Measurements from ENCODE around the gene WDR45B. TPM values are rescaled to one million over a fixed set of nuclear protein-coding genes. Genes with fewer than 3 reads are reported as not detected.
A peak's percentile ranks its signal among the peaks of the same experiment; 100 is the strongest.

Gene WDR45B
- total RNA-seq, 2 donors from 2014 or later: 68.0 to 75.7 TPM

DNA sequence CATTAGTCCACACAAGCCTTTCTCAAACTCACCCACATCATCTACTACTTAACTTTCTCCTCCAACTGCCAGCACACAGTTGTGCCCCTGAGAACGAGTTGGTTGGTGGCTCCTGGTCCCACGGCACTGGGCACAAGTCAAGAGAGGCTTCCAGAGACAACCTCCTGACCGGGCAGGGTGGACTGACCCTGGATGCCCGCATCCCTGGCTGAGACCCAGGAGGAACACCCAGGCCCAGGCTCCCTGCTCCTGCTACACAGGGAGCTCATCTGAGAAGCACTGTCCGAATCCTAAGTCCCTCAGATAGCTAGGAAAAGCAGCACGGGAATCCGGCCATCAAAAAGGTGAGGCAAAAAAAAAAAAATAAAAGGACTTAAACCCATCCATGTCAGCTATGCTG is 29.0 kb downstream of the WDR45B start:
- no peak for ATAC-seq
- H3K4me3 Mint-ChIP-seq: no peak overlapping the region
- peaks cover 25% of the 10 kb centered on the region for H3K36me3 Mint-ChIP-seq
- no peaks in the 10 kb centered on the region for H3K27me3 Mint-ChIP-seq
- no peaks in the 10 kb centered on the region for H3K9me3 Mint-ChIP-seq
- no peak for DNase-seq (ENCODE audit: low spot score)
- no peak overlapping the region for H3K27ac Mint-ChIP-seq
- no peaks in the 10 kb centered on the region for H3K4me1 Mint-ChIP-seq (ENCODE audit: low read depth in 2 of 2)

DNA sequence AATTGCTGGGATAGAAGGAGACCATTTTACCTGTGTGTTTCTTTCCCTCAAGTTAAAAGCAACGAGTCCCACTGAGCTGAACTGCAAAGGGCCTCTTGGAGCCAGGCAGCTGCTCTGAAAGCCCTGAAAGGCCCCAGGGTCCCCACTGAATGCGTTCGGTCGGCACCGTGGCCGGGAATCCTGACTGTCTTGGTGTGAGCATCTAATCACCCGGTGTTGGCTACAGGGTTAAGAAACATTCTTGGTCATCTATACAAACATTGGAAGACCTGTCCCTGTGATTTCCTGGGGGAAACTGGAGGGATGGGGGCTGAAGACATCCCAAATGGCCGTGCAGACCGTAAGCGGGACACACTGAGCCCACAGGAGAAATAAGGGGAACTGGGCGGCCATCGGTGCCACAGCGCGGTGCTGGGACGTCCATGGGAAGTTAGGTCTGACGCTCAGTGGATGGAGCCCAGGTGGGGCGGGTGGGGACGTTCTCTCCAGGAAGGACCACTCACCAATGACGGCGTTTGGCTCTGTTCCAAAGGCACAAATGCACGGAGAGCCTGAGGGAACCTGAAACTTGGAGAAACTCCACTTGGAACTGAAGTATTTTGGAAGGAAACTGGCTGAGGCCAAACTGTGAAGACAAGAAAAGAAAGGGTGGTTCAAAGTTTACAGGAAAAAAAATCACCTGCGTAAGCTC is 32.1 kb downstream of the WDR45B start:
- Mint-ChIP-seq H3K27ac (no peak overlapping the region), H3K27me3 (no peaks in the 10 kb centered on the region)

DNA sequence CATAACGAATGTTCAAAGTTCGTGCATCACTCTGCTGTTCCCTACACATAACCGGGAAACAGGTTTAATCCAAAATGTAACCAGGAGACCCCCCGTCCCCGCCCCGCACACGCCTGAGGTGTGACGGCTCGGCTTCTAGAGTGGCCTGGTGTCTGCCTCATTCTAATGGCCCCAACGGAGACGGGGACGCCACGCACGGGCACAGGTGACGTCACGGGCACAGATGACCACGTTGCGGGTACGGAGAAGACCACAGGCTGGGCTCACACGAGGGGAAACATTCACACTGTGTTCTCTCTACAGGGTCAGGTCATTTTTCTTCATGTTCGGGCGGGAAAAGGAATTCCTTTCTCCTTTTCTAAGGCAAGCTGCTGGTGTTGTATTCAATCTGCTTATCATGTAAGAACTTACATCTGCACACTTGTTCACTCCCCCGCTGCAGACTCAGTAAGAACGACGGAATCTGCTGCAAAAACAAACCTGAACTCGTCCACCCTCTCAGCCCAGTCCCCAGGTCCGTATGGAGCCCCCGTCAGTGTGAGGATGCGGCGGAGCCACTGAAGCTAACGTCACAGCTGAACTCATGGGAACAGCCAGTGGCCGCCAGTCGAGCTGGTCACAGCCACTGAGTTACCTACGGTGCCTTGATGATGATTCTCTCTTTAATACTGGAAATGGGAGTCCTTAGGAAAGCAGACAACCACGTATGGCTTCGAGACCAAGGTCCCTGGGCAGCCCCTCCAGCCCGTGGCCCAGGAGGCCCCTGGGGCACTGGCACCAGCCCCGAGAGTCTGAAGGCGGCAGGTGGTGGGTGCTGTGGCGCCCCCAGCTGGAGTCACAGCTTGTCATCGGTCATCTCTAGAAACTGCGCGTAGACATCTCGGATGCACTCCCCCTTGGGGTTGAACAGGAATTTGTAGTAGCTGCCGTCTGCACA is 32.9 kb downstream of the WDR45B start:
- ATAC-seq (no peak), DNase-seq (ENCODE audit: low spot score) (no peak)
- no peak overlapping the region for H3K27ac Mint-ChIP-seq
- H3K27me3 Mint-ChIP-seq: no peaks in the 10 kb centered on the region
- H3K4me1 Mint-ChIP-seq (ENCODE audit: low read depth in 2 of 2): peaks cover 0 to 4% of the 10 kb centered on the region in 2 donors
- no peaks in the 10 kb centered on the region for H3K9me3 Mint-ChIP-seq
- no peak overlapping the region for H3K4me3 Mint-ChIP-seq
- H3K36me3 Mint-ChIP-seq: peaks cover 10% of the 10 kb centered on the region

More for the DNA sequence above, 32.1 kb downstream of the WDR45B start:
- H3K36me3 Mint-ChIP-seq: peaks cover 15% of the 10 kb centered on the region
- H3K4me1 Mint-ChIP-seq (ENCODE audit: low read depth in 2 of 2): peaks cover 0 to 4% of the 10 kb centered on the region in 2 donors
- H3K4me3 Mint-ChIP-seq: no peak overlapping the region
- DNase-seq (ENCODE audit: low spot score) (no peak), ATAC-seq (no peak)
- no peaks in the 10 kb centered on the region for H3K9me3 Mint-ChIP-seq

DNA sequence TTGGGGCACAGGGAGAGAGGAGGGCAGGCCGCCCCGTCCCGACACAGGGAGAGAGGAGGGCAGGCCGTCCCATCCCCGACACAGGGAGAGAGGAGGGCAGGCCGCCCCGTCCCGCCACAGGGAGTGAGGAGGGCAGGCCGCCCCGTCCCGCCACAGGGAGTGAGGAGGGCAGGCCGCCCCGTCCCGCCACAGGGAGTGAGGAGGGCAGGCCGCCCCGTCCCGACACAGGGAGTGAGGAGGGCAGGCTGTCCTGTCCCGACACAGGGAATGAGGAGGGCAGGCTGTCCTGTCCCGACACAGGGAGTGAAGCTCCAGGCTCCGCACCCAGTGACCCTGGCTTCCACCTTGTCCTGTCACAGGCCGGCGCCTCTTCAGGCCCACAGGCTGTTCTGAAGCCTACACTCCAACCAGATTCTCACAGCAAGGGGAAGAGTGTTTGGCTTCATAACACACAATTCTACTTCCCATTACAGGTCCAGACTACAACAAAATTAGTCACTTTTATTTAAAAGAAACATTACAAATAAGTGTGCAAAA is 34.1 kb downstream of the WDR45B start:
- Mint-ChIP-seq H3K4me3 (no peak overlapping the region), H3K27ac (no peak overlapping the region), H3K9me3 (no peaks in the 10 kb centered on the region), H3K36me3 (peaks cover 17% of the 10 kb centered on the region), H3K4me1 (ENCODE audit: low read depth in 2 of 2) (peaks cover 0 to 4% of the 10 kb centered on the region in 2 donors), H3K27me3 (no peaks in the 10 kb centered on the region)
- ATAC-seq (no peak), DNase-seq (ENCODE audit: low spot score) (no peak)

- peaks cover 12% of the 10 kb centered on the region for H3K36me3 Mint-ChIP-seq
- no peak overlapping the region for H3K27ac Mint-ChIP-seq
- no peaks in the 10 kb centered on the region for H3K27me3 Mint-ChIP-seq
- ATAC-seq: no peak
- no peak for DNase-seq (ENCODE audit: low spot score)
- H3K4me3 Mint-ChIP-seq: no peak overlapping the region
- H3K4me1 Mint-ChIP-seq (ENCODE audit: low read depth in 2 of 2): peaks cover 0 to 4% of the 10 kb centered on the region in 2 donors
- no peaks in the 10 kb centered on the region for H3K9me3 Mint-ChIP-seq
Observed at GRCh38 chr17:82613283-82614094, 34.8 kb downstream of the WDR45B start.

GRCh38 chr17:82611140-82612058 is 36.8 kb downstream of the WDR45B start:
- no peaks in the 10 kb centered on the region for H3K9me3 Mint-ChIP-seq
- ATAC-seq: no peak
- DNase-seq (ENCODE audit: low spot score): no peak
- H3K27ac Mint-ChIP-seq: peak overlapping the region in 1 of 2 donors; percentile 22
- no peak overlapping the region for H3K4me3 Mint-ChIP-seq
- H3K36me3 Mint-ChIP-seq: peaks cover 12% of the 10 kb centered on the region
- H3K27me3 Mint-ChIP-seq: no peaks in the 10 kb centered on the region
- H3K4me1 Mint-ChIP-seq (ENCODE audit: low read depth in 2 of 2): peaks cover 0 to 4% of the 10 kb centered on the region in 2 donors

DNA sequence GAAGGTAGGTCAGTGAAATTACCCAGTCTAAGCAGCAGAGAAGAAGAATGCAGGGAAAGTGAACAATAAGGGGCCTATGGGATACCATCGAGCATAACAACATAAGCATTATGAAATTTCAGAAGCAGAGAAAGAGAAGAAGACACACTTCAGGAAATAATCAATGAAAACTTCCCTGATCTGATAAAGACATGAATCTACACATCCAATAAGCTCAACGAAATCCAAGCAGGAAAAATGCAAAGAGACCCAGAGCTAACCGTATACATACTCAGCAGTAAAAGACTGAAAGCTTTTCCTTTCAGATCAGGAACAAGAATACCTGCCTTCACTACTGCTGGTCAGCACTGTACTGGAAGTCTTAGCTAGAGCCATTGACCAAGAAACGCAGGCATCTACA is 38.6 kb downstream of the WDR45B start:
- H3K4me3 Mint-ChIP-seq: no peak overlapping the region
- peaks cover 8% of the 10 kb centered on the region for H3K36me3 Mint-ChIP-seq

GRCh38 chr17:82608816-82609215 is 39.4 kb downstream of the WDR45B start:
- H3K36me3 Mint-ChIP-seq: peaks cover 8% of the 10 kb centered on the region
- no peak for DNase-seq (ENCODE audit: low spot score)
- H3K27ac Mint-ChIP-seq: peak overlapping the region in 1 of 2 donors; percentile 36
- H3K9me3 Mint-ChIP-seq: no peaks in the 10 kb centered on the region
- peaks cover 7 to 12% of the 10 kb centered on the region in 2 donors for H3K4me1 Mint-ChIP-seq (ENCODE audit: low read depth in 2 of 2)
- ATAC-seq: no peak
- H3K27me3 Mint-ChIP-seq: no peaks in the 10 kb centered on the region
- no peak overlapping the region for H3K4me3 Mint-ChIP-seq

More for the DNA sequence above, 38.6 kb downstream of the WDR45B start:
- ATAC-seq (no peak), DNase-seq (ENCODE audit: low spot score) (no peak)
- Mint-ChIP-seq H3K27me3 (no peaks in the 10 kb centered on the region), H3K4me1 (ENCODE audit: low read depth in 2 of 2) (peaks cover 0 to 4% of the 10 kb centered on the region in 2 donors), H3K9me3 (no peaks in the 10 kb centered on the region), H3K27ac (no peak overlapping the region)

- Mint-ChIP-seq H3K4me1 (ENCODE audit: low read depth in 2 of 2) (peaks cover 15% of the 10 kb centered on the region in 2 donors), H3K9me3 (no peaks in the 10 kb centered on the region), H3K36me3 (peaks cover 14% of the 10 kb centered on the region), H3K27ac (no peak overlapping the region), H3K27me3 (no peaks in the 10 kb centered on the region), H3K4me3 (no peak overlapping the region)
- ATAC-seq (no peak), DNase-seq (ENCODE audit: low spot score) (no peak)
Observed at GRCh38 chr17:82605939-82606600, 42.2 kb downstream of the WDR45B start.

- Mint-ChIP-seq H3K36me3 (peaks cover 9% of the 10 kb centered on the region), H3K4me3 (peak overlapping the region; percentile 65), H3K9me3 (no peaks in the 10 kb centered on the region), H3K27me3 (no peaks in the 10 kb centered on the region), H3K27ac (peak overlapping the region; percentile 68 to 76), H3K4me1 (ENCODE audit: low read depth in 2 of 2) (peaks cover 15% of the 10 kb centered on the region in 2 donors)
- ATAC-seq (no peak), DNase-seq (ENCODE audit: low spot score) (no peak)
Observed at GRCh38 chr17:82604532-82604931, 43.7 kb downstream of the WDR45B start.

- Mint-ChIP-seq H3K4me3 (peak overlapping the region; percentile 65), H3K4me1 (ENCODE audit: low read depth in 2 of 2) (peaks cover 15% of the 10 kb centered on the region in 2 donors), H3K27me3 (no peaks in the 10 kb centered on the region), H3K27ac (peak overlapping the region; percentile 68 to 76), H3K36me3 (peaks cover 6% of the 10 kb centered on the region), H3K9me3 (no peaks in the 10 kb centered on the region)
- no peak for DNase-seq (ENCODE audit: low spot score)
- ATAC-seq: peak; percentile 87 to 97
Observed at GRCh38 chr17:82603981-82604448, 44.2 kb downstream of the WDR45B start.
